Measurements from ENCODE around the gene STUM.

STUM gene

GRCh38 chr1:226560243-226560642, 11.7 kb downstream of the STUM start:
- DNase-seq (ENCODE audit: low read depth in 2 of 2) = no peak

DNA sequence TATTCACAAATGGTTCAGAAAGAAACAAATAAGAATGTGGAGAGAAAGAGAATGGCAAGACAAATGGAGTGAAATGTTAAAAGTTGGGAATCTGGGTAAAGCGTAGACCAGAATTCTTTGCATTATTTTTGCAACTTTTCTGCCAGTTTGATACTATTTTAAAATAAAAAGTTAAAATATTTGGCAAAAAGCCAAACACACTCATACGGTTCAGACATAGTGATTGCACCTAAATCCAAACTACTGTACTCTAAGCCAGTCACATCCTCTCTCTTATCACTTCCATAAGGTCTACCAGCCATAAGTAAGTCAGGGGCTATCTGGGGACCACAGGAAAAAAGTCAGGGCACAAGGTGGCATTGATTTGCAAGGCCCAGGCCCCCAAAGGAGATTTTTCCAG, 14.4 kb downstream of the STUM start:
- no peak for DNase-seq (ENCODE audit: low read depth in 2 of 2)

- no peak for DNase-seq (ENCODE audit: low read depth in 2 of 2)
Measured at GRCh38 chr1:226563666-226564065, 15.1 kb downstream of the STUM start.

GRCh38 chr1:226565476-226565875, 16.9 kb downstream of the STUM start:
- DNase-seq (ENCODE audit: low read depth in 2 of 2) = no peak

DNA sequence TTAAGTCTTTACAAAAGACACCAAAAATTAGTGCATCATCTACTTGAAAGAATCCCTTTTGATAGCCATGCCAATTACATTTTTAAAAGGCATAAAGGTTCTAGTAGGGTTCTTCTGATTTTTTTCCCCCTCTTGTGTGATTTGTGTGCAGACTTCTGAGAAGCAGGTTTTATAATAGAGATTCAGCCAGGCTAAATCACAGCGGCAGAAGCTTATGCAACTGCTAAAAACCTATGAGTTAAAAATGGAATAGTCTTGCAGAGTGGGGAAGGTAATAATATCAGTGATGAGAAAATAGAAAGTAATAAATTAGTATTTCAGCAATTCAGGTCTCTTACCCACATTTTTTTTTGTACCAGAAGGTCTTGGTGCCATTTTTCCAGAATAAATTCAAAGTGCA, 17.7 kb downstream of the STUM start:
- no peak for DNase-seq (ENCODE audit: low read depth in 2 of 2)

DNA sequence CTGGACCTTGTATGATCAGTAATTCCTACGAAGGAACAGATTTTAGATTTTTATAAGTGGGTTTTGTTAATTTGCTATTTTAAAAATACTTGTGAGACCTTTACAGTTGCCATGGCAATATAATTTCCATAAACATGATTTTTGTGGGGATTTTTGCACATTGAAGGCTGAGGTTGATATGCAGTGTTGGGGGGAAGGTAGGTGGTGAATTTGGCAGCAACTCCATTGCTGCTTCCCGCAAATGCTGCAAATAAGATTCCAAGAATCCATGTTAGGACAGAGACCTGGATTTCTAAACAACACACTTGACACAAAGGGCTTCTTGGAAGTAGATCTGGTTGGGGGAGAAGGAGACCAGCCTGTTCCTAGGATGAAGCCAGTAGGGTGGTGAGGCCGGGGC, 18.2 kb downstream of the STUM start:
- no peak for DNase-seq (ENCODE audit: low read depth in 2 of 2)

GRCh38 chr1:226568077-226568831, 19.7 kb downstream of the STUM start:
- DNase-seq (ENCODE audit: low read depth in 2 of 2) = no peak

GRCh38 chr1:226568975-226569741, 20.6 kb downstream of the STUM start:
- no peak for DNase-seq (ENCODE audit: low read depth in 2 of 2)

DNA sequence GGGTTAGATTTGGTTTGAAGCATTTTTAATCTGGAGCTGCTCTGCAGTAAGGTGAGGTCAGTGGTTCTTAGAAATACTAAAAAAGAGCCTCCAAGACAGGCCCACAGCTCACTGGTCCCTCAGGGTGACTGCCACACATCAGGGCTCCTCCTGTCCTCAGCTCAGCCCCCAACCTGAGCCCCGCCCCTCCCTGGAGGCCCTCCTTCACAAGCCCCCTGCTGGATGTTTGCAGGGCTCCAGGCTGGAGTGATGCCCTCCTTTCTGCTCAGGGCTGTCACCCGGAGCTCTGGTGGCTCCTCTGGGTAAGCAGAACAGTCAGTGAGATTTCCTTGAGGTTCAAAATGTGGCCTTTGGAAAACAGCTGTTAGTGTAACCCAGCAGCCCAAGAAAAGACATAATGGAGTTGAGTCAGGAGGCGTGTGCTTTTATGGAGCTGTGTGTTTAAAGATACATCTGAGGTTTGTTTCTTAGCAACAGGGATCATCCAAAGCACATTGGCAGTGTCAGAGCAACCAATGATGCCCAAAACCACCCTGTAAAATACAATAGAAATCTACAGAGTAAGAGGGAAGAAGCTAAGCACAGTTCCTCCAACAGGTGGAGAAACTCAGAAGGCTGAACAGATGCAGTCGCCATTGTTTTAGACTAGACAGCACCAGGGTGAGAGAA, 21.4 kb downstream of the STUM start:
- DNase-seq (ENCODE audit: low read depth in 2 of 2) = no peak

- DNase-seq (ENCODE audit: low read depth in 2 of 2) = no peak
Measured at GRCh38 chr1:226571893-226572292, 23.3 kb downstream of the STUM start.

GRCh38 chr1:226572325-226572726, 23.8 kb downstream of the STUM start:
- DNase-seq (ENCODE audit: low read depth in 2 of 2) = no peak

- no peak for DNase-seq (ENCODE audit: low read depth in 2 of 2)
Measured at GRCh38 chr1:226574044-226574443, 25.5 kb downstream of the STUM start.

GRCh38 chr1:226574591-226575435, 26.2 kb downstream of the STUM start:
- no peak for DNase-seq (ENCODE audit: low read depth in 2 of 2)

- DNase-seq (ENCODE audit: low read depth in 2 of 2) = no peak
Measured at GRCh38 chr1:226575436-226575720, 26.8 kb downstream of the STUM start.

- DNase-seq (ENCODE audit: low read depth in 2 of 2) = no peak
Measured at GRCh38 chr1:226575739-226576378, 27.3 kb downstream of the STUM start.

GRCh38 chr1:226576601-226577000, 28.0 kb downstream of the STUM start:
- DNase-seq (ENCODE audit: low read depth in 2 of 2) = no peak

DNA sequence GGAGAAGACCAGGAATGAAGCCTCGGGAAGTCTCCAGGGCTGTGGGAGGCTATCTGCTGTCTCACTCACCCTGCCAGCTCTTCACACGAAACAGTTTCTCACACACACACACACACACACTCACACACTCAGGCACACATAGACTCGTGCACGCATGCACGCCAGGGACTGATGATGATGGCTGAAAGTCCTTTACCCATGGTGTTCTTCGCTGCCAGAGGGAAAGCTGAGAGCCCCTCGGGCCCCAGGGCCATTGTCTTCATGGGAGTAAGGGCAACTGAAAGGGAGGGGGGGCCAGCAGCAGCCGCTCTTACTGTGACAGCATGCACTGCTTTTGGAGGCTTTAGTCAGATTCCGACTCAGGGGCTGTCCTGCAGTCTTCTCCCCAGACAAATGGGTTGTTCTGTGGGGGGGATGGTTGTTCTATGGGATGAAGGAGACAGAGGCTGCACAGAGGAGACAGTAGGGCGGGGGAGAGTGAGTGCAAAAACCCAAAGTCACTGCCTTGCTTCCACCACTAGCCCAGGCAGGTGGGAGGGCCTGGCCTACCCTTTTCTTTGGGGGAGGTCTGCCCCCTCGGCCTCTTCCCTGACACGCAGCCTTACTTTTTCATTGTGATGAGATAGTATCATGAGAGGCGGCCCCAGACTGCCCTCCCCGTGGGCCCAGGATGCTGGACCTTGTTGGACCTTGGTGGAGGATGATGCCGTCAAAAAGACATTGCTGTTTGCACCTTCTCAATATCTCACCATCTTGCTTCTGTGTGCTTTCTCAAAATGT, 29.0 kb downstream of the STUM start:
- DNase-seq (ENCODE audit: low read depth in 2 of 2) = no peak

DNA sequence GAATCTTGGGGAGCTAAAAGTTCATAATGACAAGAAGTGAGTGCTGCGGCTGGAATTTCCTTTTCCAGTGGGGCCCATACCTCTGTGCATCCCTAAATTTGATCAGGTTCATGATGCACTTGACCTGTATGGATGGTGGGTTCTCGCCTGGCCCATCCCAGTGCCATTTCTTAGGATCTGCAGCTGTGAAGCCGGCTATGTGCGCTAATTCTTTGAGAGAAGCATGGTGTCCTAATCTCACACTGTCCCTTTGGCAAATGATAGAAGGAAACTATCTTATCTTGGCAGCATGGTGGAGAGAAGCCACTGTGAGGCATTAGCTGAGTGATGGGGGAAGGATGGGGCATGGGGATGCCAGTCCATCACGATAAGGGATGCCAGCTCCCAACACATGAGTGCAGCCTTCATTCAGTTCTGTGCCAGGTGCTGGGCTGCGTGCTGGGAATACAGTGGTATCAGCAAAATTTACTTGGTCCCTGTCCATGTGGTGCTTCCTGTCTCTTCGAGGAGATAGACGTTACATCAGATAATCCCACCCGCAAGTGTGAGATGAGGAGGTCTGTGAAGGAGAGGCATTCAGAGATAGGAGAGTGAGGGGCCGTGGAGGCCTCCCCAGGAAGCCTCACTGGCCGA, 30.5 kb downstream of the STUM start:
- DNase-seq (ENCODE audit: low read depth in 2 of 2) = no peak

- DNase-seq (ENCODE audit: low read depth in 2 of 2) = no peak
Measured at GRCh38 chr1:226579781-226580323, 31.3 kb downstream of the STUM start.

Data from stimulated activated CD4-positive, alpha-beta T cell treated with anti-CD3 and anti-CD28 coated beads, Interleukin-15, amount 100 ng/mL, for 48 hours (primary cell).